Ascending aorta (tissue), 2 donors: ENCODE results near the gene ECT2. TPM values are rescaled to one million over a fixed set of nuclear protein-coding genes. Genes with fewer than 3 reads are reported as not detected.

Experiments used
- DNase-seq, 2 donors: peaks; one replicate each; pipeline ENCODE4 v3.0.0-alpha.2; 2019; ENCODE audit warnings: low spot score in 2 of 2
- H3K27ac ChIP-seq, 2 donors: fragments of 200-600 bp; sonication (generic); one replicate each; pipeline ENCODE4 v1.5.1; 2016 to 2017; ENCODE audit warnings: mild to moderate bottlenecking in 1 of 2
- H3K27me3 ChIP-seq: fragments of 200-600 bp; sonication (generic); one replicate; pipeline ENCODE4 v1.5.1; 2017
- H3K36me3 ChIP-seq, 2 donors: fragments of 200-600 bp; sonication (generic); one replicate each; pipeline ENCODE4 v1.5.1; 2016
- H3K4me1 ChIP-seq, 2 donors: fragments of 200-600 bp; sonication (generic); one replicate each; pipeline ENCODE4 v1.5.1; 2016 to 2017; ENCODE audit warnings: mild to moderate bottlenecking in 1 of 2
- H3K4me3 ChIP-seq, 2 donors: fragments of 200-600 bp; sonication (generic); one replicate each; pipeline ENCODE4 v1.5.1; 2016 to 2017; ENCODE audit warnings: mild to moderate bottlenecking in 1 of 2
- H3K9me3 ChIP-seq, 2 donors: fragments of 200-600 bp; sonication (generic); one replicate each; pipeline ENCODE4 v1.5.1; 2016
- intact Hi-C: fragments of 100-400 bp; cut with DNase I; formaldehyde crosslinking; loops from one replicate; pipeline ENCODE4 v1.15.1; 2023
- total RNA-seq: library from RNA; depleted of rRNA; stranded (reverse); fragments of >200 nt; gene quantifications from one replicate; pipeline ENCODE4 v1.1.0, GENCODE V29; 2016
- TF ChIP-seq, protein P1 (sequence below), 3 experiments: fragments of 200-600 bp in 2 of 3; fragments of 450-650 bp in 1 of 3; sonication (generic) in 2 of 3; IDR thresholded peaks; one replicate each; pipeline ENCODE4 v1.5.1; 2016 to 2019; ENCODE audit warnings: antibody characterized with exemption in 3 of 3, mild to moderate bottlenecking in 1 of 3, moderate library complexity in 1 of 3

Gene ECT2
- total RNA-seq, 1 donor from 2014 or later = 27.1 TPM

DNA sequence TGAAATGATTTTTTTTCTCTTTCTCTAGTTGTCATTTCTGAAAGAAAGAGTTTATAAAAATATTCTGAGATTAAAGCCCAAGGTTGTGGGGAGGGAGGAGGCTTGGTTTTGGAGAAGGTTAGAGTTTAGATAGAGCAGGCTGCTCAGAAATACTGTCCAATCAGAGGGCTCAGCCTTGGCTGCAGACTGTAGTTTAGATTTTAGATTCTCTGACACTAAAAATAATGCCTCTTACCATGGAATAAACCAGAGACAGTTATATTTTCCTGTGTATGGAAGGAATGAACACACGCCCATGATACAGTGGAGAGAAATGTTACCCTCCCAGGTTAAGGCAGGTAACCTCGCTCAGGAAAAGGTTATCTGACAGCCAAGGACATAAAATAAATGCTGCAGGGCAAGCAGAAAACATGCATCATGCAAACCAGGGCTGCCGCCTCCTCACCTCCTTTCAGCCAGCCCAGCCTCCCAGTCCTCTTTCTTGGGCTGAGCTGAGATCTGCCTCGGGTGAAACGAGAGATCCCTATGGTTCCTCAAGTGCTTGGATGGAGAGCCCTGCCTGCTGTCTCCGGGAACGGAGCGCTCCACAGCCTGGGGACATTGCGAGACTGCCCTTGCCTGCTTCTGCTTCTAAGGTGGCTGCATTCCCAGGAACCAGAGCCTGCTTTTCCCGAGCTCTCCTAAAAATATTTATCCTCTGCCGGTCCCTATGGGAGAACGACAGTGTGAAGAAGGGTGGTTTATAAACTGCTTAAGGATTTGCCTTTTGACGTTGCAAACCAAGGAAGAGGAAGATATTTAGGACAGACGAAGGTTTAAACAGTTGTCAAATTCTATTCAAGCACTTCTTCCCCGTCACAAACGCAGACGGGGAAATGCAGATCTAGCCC, 40.5 kb upstream of the ECT2 start:
- no peaks in the 10 kb centered on the region for H3K36me3 ChIP-seq
- no peaks in the 10 kb centered on the region for H3K9me3 ChIP-seq
- TF ChIP-seq, protein P1, sequence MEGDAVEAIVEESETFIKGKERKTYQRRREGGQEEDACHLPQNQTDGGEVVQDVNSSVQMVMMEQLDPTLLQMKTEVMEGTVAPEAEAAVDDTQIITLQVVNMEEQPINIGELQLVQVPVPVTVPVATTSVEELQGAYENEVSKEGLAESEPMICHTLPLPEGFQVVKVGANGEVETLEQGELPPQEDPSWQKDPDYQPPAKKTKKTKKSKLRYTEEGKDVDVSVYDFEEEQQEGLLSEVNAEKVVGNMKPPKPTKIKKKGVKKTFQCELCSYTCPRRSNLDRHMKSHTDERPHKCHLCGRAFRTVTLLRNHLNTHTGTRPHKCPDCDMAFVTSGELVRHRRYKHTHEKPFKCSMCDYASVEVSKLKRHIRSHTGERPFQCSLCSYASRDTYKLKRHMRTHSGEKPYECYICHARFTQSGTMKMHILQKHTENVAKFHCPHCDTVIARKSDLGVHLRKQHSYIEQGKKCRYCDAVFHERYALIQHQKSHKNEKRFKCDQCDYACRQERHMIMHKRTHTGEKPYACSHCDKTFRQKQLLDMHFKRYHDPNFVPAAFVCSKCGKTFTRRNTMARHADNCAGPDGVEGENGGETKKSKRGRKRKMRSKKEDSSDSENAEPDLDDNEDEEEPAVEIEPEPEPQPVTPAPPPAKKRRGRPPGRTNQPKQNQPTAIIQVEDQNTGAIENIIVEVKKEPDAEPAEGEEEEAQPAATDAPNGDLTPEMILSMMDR (IDR thresholded peaks at IDR 0.05) = no peak
- H3K4me1 ChIP-seq = peaks cover 0 to 24% of the 10 kb centered on the region in 2 donors
- peak overlapping the region; percentile 69 to 94 for H3K4me3 ChIP-seq
- H3K27me3 ChIP-seq = no peaks in the 10 kb centered on the region
- peak in 1 of 2 donors; percentile 75 for DNase-seq
- intact Hi-C loops = loop anchor here (2.0 to 10.0 kb wide), 3 partner anchors 35 to 1968 kb away; no protein-coding TSS in a partner anchor
- peak overlapping the region; percentile 91 to 97 for H3K27ac ChIP-seq

DNA sequence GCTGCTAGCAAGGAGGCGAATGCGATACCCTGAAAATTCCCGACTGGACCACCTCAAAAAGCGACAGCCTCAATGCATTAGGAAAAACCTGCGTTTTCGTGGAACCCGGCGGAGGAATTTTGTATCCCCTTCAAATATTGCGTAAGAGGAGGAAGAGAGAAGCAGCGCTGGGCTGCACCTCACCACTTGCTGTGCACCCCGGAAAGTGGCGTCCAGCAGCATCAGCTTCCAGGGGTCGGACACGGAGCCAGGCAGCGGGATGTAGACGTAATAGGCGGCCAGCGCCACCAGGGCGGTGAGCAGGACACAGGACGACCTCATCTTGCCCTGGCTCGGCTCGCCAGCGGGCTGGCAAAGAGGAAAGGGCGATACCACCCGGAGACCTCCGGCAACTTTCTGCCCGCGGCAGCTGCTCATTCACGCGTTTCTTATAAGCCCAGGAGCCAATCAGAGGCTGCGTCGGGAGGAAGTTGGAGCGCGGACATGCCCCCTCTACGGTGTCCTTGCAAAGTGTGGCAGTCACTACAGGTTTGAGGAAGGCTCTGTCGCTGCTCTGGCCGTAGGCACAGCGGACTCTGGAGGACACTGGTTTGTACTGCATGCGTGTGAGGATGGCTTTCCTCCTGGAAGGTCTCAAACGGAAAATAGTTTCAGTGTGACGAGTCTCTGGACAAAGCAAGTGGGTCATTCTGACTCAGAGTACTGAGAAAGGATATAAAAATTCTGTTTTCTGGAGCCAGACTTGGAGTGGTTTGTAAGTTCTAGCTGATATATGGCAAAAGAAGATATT, 39.7 kb upstream of the ECT2 start, which contains the start of gene NCEH1:
Gene NCEH1 (minus strand): TSS at position 404 of the 790 bp plus-strand sequence. CDS start 83 bp downstream, at position 321.
- Histone ChIP-seq H3K4me3 (peak within 1 kb of the TSS; percentile 69 to 94), H3K4me1 (peaks cover 0 to 24% of the 10 kb centered on the region in 2 donors), H3K27me3 (no peaks in the 10 kb centered on the region), H3K9me3 (no peaks in the 10 kb centered on the region), H3K27ac (peak within 1 kb of the TSS; percentile 91 to 97), H3K36me3 (no peaks in the 10 kb centered on the region)
- intact Hi-C loops = loop anchor here (1.0 to 10.0 kb wide), 5 partner anchors 36 to 1969 kb away; partner anchors contain the start of gene ECT2
- peak; percentile 81 to 97 for DNase-seq
- TF ChIP-seq, protein P1 (IDR thresholded peaks at IDR 0.05) = peak; percentile 79 to 93 (median 82)

DNA sequence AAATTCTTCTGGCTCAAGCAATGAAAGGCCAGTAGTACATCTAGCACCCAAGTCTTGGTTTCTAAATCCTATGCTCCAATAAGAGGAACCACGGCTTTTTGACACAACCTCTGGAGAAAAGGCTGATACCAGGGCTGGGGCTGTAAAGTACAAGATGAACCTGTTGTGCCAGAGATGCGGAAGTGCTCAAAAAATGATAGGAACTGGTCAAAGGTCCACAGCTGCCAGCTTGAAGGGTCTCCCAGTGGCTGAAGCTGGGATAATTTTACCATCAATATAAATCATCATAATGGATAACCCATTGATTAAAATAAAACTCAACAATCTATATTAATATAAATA, 39.1 kb upstream of the ECT2 start:
- peaks cover 0 to 24% of the 10 kb centered on the region in 2 donors for H3K4me1 ChIP-seq
- H3K36me3 ChIP-seq = no peaks in the 10 kb centered on the region
- peak overlapping the region; percentile 69 to 94 for H3K4me3 ChIP-seq
- TF ChIP-seq, protein P1 (IDR thresholded peaks at IDR 0.05) = no peak
- peak overlapping the region; percentile 91 to 97 for H3K27ac ChIP-seq
- H3K27me3 ChIP-seq = no peaks in the 10 kb centered on the region
- H3K9me3 ChIP-seq = no peaks in the 10 kb centered on the region
- DNase-seq = no peak
- intact Hi-C loops = loop anchor here (1.0 to 10.0 kb wide), 5 partner anchors 37 to 1969 kb away; partner anchors contain the start of gene ECT2

DNA sequence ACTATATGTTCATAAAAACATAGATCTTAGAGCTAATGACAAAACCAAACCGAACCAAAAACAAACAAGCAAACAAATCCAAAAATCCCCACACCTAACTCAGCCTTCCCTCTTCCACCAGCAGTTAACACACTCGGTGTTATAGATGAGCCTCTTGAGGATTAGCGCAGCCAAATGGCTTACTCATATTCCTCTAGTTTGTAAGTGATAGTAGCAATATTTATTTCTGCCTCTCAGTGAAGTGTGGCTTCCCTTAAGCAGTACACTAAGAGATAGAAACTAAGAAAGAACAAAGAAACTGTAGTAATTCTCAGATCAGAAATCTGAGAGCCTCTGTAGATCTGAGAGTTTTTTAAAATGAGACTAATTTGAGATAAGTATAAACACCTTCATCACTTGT, 37.2 kb upstream of the ECT2 start:
- Histone ChIP-seq H3K27ac (no peak overlapping the region), H3K4me3 (no peak overlapping the region), H3K9me3 (no peaks in the 10 kb centered on the region), H3K4me1 (peaks cover 0 to 19% of the 10 kb centered on the region in 2 donors), H3K27me3 (no peaks in the 10 kb centered on the region), H3K36me3 (no peaks in the 10 kb centered on the region)
- TF ChIP-seq, protein P1 (IDR thresholded peaks at IDR 0.05) = no peak
- intact Hi-C loops = loop anchor here (5.0 to 10.0 kb wide), 2 partner anchors 169 to 1971 kb away; no protein-coding TSS in a partner anchor
- DNase-seq = no peak

DNA sequence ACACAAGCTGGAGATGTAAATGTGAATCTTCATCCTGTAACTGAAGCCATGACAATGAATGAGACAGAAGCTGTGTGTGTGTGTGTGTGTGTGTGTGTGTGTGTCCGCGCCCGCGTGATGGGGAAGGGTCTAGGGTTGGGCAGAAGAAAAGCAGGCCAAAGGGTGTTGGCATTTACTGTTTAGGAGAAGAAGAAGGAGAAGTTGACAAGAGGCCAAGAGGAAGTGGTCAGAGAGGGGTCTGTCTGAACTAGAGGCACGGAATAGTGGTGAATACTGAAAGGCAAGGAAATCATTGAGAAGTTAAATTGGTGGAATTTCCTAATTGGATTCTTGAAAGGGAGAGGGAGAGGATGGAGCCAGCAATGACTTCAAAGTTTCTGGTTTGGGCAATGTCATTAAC, 34.0 kb upstream of the ECT2 start:
- peaks cover 0 to 7% of the 10 kb centered on the region in 2 donors for H3K4me1 ChIP-seq
- H3K27me3 ChIP-seq = no peaks in the 10 kb centered on the region
- peak in 1 of 2 donors; percentile 69 for DNase-seq
- H3K27ac ChIP-seq = no peak overlapping the region
- TF ChIP-seq, protein P1 (IDR thresholded peaks at IDR 0.05) = no peak
- no peak overlapping the region for H3K4me3 ChIP-seq
- no peaks in the 10 kb centered on the region for H3K9me3 ChIP-seq
- intact Hi-C loops = loop anchor here (10.0 kb wide), 1 partner anchor 172 kb away; no protein-coding TSS in a partner anchor
- no peaks in the 10 kb centered on the region for H3K36me3 ChIP-seq
